Ovary (tissue), 3 donors: ENCODE data around the gene PRKCSH.

Experiments
- CTCF ChIP-seq, 3 donors: fragments of 450-650 bp in 2 of 3; fragments of 200-600 bp in 1 of 3; IDR thresholded peaks; one replicate each; pipeline versions ENCODE4 v1.5.1 to v1.8.0; 2016 to 2022; ENCODE audit warnings: antibody characterized with exemption in 3 of 3, mild to moderate bottlenecking in 1 of 3
- EP300 ChIP-seq: sonication (generic); formaldehyde crosslinking; IDR thresholded peaks from one replicate; pipeline ENCODE4 v1.6.1; 2017; ENCODE audit warnings: antibody characterized with exemption
- POLR2A ChIP-seq: fragments of 450-650 bp; IDR thresholded peaks from one replicate; pipeline ENCODE4 v1.6.1; 2017; ENCODE audit warnings: antibody characterized with exemption, mild to moderate bottlenecking, moderate library complexity
- donor health status: DM: no; HTN: no; CAD: no.

DNA sequence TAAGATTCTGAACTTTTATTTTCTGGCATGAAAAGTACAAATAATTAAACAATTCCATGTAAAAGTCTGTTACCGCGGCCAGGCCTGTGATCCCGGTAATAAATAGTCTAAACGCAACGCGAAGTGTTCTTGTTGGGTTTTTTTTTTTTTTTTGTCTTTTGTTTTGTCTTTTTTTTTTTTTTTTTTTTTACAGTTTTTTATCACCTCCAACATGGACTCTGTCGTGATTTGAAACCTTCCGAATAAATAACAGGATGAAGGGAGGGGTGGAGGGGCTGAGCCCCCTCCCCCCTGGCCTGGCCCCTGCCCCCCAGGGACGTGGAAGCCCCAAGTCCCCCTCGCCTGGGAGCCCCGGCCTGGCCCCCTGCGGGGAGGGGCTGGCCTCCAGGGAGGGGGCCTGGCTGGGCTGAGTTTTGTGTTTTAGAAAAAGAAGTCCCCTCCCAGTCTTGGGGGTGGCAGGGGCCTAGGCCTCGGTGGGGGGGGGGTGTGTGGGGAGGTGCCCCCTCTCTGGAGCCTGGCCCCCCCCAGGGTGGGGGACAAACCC is 16.0 kb downstream of the PRKCSH start:
- TF ChIP-seq POLR2A (no peak), CTCF (IDR thresholded peaks at IDR 0.05) (no peak), EP300 (no peak)
